Epithelial cell of proximal tubule (primary cell): ENCODE results near the gene SPTLC1. TPM values are rescaled to one million over a fixed set of nuclear protein-coding genes. Genes with fewer than 3 reads are reported as not detected.

Experiments used
- DNase-seq: peaks from one replicate; pipeline ENCODE4 v3.0.0-alpha.2; 2011; ENCODE audit warnings: low read depth
- H3K4me3 ChIP-seq: 2 replicates; pipeline ENCODE4 v1.5.1; 2011; ENCODE audit warnings: low read depth, mild to moderate bottlenecking, low read length
- CTCF ChIP-seq: conservative IDR thresholded peaks from 2 replicates; pipeline ENCODE4 v1.5.1; 2012; ENCODE audit warnings: low read depth, mild to moderate bottlenecking, low read length
- total RNA-seq: library from RNA; depleted of rRNA; stranded (reverse); fragments of >200 nt; gene quantifications from 2 replicates; pipeline ENCODE4 v1.2.3, GENCODE V29; 2015

Gene SPTLC1
- total RNA-seq, 1 donor from 2014 or later: 84.4 TPM

GRCh38 chr9:92036411-92036746 lies 78.8 kb downstream of the SPTLC1 start:
- DNase-seq: no peak
- no peak overlapping the region for H3K4me3 ChIP-seq
- no peak for TF ChIP-seq CTCF

GRCh38 chr9:92035687-92036410 lies 79.4 kb downstream of the SPTLC1 start:
- no peak for DNase-seq
- no peak overlapping the region for H3K4me3 ChIP-seq
- no peak for TF ChIP-seq CTCF

GRCh38 chr9:92035146-92035545 lies 80.1 kb downstream of the SPTLC1 start:
- no peak for DNase-seq
- no peak overlapping the region for H3K4me3 ChIP-seq
- no peak for TF ChIP-seq CTCF

- H3K4me3 ChIP-seq: no peak overlapping the region
- no peak for TF ChIP-seq CTCF
- DNase-seq: no peak
Observed at GRCh38 chr9:92033991-92034390, 81.2 kb downstream of the SPTLC1 start.

- DNase-seq: no peak
- TF ChIP-seq CTCF: no peak
- H3K4me3 ChIP-seq: no peak overlapping the region
Observed at GRCh38 chr9:92033307-92033706, 81.9 kb downstream of the SPTLC1 start.

GRCh38 chr9:92032891-92033290 lies 82.3 kb downstream of the SPTLC1 start:
- DNase-seq: no peak
- no peak for TF ChIP-seq CTCF
- no peak overlapping the region for H3K4me3 ChIP-seq

- TF ChIP-seq CTCF: no peak
- no peak overlapping the region for H3K4me3 ChIP-seq
Observed at GRCh38 chr9:92030367-92030766, 84.8 kb downstream of the SPTLC1 start.

More at GRCh38 chr9:92030367-92030766, 84.8 kb downstream of the SPTLC1 start:
- no peak for DNase-seq
